HPDE6-E6E7 (cell line): Measurements from ENCODE around the gene FAM53B.

Experiments
- DNase-seq: peaks from one replicate; pipeline ENCODE4 v3.0.0; 2011; ENCODE audit warnings: missing footprints; ENCODE audit errors: extremely low spot score

FAM53B gene

DNA sequence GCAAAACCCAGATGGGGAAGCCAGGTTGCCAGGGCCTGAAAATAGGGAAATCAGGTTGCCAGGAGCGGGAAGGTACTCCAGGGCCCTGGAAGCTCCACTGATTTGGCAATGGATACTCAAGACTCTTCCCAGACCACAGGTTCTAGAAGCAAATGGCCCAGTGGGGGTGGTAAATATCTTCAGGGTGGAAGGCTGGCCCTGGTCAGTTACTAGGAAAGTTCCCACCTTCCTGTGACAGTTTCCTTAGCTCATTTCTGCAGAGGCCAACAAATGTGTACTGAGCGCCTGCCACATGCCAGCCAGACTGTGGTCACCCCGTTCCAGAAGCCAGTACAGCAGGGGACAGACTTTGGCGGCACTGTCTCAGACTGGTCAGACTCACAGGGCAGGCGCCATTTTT is 113.6 kb downstream of the FAM53B start:
- DNase-seq: no peak

DNA sequence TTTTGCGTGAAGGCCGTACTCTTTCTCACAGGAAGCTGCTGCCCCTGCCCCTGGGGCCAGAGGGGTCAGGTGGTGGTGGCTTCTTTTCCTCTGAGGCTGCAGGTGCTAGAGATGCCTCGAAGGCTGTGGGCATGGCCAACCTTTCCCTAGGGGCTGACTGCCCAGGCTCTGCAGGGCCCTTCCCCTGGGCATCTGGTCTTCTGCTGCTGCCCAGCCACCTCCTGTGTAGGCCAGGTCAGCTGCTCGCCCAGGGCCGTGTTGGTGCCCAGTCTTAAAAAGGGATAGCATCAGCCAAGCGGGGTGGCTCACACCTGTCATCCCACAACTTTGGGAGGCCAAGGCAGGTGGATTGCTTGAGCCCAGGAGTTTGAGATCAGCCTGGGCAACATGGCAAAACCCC is 114.3 kb downstream of the FAM53B start:
- DNase-seq: no peak

- DNase-seq: no peak
These were observed 114.8 kb downstream of the FAM53B start for GRCh38 chr10:124629415-124629814.

DNA sequence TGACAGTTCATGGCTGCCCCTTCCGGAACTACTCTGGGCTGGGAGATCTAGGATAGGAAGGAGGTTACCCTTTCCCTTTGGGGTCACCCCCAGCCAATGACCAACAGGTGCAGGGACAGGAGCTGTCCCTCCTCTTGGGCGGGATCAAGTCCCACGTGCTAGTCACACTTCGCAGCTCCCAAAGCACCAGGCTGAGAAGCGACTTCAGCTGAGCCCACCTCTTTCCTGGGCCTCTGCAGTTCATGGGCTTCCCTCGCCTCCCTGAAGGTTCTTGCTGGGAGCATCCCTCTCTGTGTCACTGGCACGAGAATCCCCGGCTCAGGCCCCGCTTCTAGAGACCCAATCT is 115.5 kb downstream of the FAM53B start:
- DNase-seq: no peak

DNA sequence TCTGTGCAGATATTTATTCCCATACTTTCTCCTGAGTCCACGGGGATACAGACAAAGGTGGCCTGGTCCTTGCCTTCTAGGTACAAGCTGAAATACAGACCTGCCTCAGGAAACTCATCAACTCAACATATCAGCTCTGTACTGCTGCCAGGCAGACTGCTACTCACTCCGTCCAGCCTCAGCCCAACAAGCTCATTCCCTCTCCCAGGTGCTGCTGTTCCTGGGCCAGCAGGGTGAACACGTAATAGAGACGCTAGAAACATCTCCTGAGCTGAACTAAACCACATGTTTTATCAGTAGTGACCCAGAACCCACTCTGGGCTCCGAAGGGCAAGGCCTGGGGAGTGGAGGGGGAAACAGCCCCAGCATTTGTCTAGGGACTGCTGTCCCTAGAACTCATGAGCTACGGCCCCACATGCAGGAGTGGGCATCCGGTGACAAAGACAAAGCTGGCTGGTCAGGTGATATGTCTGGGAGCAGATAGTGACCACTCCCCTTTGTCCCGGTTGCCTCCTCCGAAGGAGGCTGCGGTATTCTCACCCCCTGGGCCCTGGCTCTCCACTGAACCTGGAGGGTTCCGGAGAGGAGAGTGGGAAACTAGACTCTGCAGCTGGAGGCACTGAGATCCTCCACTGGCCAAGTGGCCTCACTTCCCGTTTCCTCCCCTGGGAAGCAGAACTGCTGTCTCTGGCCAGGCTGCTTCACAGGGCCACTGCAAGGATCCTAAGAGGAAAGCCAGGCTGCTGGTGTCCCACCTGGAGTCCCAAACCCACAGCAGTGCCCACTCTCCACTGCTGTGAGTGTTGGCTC is 116.1 kb downstream of the FAM53B start:
- no peak for DNase-seq

DNA sequence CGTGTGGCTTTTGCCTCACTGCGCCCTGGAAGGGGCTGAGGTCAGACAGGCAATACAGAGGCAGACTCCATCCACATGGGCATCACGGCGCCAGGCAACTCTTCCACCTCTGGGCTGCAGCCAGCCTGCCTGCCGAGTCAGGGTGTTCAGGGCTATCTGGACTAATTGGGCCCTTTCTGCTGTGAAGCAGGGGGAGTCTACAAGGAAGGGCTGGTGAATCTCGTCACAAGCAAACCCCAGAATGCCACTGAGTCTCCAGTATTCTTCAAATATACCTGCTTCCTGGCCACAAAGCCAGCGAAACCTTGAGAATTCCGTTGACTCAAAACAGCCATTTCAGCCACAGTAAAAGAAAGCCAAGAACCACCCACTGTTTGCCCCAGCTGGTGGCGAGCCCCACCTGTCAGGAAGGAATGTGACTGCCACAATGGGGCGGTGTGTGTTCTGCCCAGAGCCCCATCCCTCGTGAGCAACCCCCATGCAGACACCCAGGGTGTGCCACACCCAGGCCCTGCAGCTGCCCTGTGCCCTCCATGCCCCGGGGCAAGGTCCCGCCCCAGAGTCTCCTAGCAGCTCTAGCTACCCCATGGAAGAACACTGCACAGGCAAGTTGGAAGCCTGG is 117.3 kb downstream of the FAM53B start:
- no peak for DNase-seq

- no peak for DNase-seq
These were observed 118.3 kb downstream of the FAM53B start for GRCh38 chr10:124625831-124626238.

DNA sequence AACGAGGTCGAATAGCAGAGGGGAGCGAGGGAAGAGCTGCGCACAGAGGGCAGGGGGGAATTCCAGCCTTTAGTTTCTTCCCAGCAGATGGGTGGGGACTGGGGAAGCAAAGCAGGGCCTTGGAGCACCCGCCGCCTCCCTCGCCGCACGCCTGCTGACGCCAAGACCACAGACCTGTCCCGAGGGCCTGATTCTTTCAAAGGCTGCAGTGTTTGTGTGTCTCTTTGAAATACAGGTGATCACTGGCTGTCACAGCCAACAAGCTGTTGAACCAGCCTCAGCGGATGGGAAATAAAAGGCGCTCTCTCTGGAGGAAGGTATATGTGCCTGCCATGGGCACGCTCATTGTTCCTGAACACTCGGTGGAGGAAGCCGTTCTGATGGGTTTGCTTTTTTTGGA is 119.3 kb downstream of the FAM53B start:
- no peak for DNase-seq

DNA sequence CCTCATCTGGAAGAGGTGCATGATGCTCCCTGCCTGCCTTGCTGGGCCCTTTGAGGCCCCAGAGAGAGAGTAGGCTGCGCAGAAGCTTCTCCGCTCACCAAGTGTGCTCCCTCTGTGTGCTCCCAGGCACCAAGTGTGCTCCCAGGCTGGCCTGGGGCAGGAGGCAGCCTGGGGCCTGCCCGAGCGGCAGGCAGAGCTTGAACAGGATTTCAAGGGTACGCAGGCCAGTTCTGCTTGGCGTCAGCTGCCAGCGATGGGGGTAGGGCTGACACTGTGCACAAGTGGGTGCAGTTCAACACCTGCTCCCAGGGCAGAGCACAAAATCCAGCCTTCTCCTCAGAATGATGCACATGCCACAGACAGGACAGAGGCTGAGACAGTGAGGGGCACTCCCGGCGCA is 119.7 kb downstream of the FAM53B start:
- no peak for DNase-seq

- DNase-seq: no peak
These were observed 120.2 kb downstream of the FAM53B start for GRCh38 chr10:124624006-124624405.

DNA sequence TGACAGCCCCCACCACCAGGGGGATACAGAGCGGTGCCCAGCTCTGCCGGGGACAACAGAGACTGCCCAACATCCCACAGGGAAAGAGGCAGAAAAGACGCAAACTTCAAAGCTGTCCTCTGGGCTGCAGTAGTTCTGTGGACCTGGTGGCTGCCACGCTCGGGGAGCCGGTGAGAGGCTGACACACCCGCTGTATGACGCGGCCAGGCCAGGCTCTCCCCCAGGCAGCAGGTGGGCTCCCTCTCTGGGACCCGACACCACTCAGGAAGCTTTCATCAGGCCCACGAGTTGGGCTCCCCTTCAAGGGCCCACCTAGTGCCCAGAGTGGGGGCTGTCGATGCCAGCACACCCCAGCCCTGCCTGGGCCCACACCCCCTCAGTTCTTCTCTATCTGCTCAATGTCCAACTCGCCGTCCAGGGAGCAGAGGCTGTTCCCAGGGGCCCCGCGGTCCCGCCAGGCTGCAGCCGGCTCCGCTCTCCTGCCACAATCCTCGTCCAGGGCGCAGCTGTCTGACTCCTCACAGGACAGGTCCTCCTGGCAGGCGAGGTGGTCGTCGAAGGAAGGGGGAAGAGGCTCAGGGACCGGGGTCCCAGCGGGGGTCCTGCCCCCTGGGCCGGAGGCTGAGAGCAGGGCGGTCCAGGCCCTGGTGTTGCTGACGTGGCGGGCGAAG is 121.2 kb downstream of the FAM53B start:
- no peak for DNase-seq

DNA sequence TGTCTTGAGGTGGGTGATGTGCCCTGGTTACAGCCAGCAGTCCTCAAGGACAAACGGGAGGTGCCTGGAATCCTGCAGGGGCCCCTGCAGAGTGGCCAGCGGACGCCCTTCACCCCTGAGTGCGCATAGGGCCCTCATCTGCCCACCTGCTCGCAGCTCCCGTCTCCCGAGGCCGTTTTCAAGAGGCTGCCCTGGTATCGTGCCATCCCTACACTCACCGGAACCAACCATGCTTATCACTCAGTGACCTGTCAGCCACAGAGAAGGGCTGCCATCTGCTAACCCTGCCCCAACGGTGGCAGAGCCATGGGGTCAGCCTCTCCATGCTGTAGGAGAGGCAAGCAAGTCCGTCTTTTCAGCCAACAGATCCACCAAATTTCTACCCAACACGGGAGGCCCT is 122.0 kb downstream of the FAM53B start:
- DNase-seq: no peak

- DNase-seq: no peak
These were observed 122.5 kb downstream of the FAM53B start for GRCh38 chr10:124621637-124622036.

GRCh38 chr10:124619802-124620490 is 124.2 kb downstream of the FAM53B start:
- no peak for DNase-seq

GRCh38 chr10:124619195-124619594 is 125.0 kb downstream of the FAM53B start:
- peak; percentile 49 for DNase-seq

DNA sequence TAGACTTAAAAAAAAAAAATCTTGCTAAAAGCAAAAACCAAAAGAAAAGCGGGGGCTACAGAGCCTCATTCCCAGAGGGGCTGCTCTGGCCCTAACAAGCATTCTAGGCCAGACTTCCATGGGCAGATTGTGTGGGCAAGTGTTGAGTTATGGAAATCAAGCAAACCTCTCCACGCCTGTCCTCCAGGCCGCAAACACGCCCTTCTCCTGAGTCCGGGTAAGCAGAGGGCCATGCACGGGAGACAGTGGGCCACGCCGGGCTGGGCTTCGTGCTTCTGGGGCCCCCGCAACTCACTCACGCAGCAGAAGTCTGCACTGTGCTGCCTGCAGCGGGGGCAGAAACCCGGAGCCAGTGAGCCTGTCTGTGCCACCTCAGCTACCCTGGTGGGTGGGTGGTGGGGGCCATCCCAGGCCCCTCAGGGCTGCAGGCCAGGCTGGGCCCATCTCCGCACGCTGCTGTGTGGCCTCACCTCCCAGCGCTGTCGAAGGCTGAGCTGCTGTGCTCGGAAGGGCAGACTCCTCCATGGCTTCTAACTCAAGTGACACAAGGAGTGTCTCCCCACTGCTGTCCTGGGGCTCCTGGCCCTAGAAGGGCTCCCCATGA is 125.6 kb downstream of the FAM53B start:
- DNase-seq: no peak

DNA sequence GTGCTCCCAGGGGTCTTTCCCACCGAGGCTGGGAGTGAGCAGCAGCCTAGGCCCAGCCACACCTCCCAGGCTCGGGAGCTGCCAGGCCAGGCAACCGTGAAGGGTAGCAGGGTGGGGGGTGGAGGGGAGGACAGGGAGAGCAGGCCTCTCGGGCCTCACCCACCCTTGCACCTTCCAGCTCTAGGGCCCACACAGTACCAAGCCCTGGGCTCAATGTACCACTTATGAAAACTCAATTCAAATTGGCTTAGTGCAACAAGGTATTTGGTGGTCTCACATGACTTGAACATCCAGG is 127.4 kb downstream of the FAM53B start:
- DNase-seq: no peak

GRCh38 chr10:124616040-124616835 is 127.9 kb downstream of the FAM53B start:
- DNase-seq: no peak

DNA sequence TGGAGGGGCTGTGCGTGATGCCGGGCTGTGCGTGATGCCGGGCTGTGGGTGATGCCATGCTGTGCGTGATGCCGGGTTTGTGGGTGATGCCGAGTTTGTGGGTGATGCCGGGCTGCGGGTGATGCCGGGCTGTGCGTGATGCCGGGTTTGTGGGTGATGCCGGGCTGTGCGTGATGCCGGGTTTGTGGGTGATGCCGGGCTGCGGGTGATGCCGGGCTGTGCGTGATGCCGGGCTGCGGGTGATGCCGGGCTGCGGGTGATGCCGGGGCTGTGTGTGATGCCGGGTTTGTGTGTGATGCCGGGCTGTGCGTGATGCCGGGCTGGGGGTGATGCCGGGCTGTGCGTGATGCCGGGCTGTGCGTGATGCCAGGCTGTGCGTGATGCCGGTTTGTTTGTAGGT is 128.9 kb downstream of the FAM53B start:
- DNase-seq: no peak

DNA sequence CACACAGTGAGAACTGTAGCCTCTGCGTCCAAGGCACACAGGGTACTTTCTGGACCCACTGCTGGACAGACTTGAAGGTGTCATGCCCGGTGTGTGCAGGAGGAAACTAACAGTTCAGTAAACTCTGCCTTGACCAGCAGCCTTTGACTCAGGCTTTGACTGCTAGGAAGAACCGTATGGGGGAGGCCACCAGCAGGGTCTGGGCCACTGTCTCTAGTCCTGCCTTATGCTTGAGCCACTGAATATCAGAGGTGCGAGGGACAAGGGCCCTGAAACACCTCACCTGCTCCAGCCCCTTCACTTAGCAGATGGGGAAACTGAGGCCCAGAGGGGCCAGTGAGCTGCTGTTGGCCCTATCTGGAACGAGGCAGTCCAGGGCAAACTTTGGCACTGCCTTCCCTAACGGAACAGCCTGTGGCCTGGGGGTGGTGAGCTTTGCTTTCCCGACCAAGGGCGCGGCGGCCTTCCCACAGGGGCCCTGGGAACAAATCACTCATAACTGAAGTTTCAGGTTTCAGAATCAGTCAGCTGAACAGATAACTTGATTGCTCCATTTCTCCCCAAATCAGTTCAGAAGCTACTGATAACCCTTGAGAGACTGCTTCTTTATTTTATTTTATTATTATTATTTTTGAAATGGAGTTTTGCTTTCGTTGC is 130.0 kb downstream of the FAM53B start:
- DNase-seq: no peak
